Mesenchymal stem cell (in vitro differentiated cells and primary cell): ENCODE data around the gene PML.

ENCODE experiments used
- DNase-seq: peaks from one replicate; pipeline ENCODE4 v3.0.0-alpha.2; 2013
- H2AFZ ChIP-seq: one replicate; pipeline ENCODE4 v1.6.1; 2013; ENCODE audit warnings: low read depth, mild to moderate bottlenecking, control low read depth, inconsistent platforms, low read length, moderate library complexity
- H2AK5ac ChIP-seq: 2 replicates; pipeline ENCODE4 v1.6.1; 2013; ENCODE audit warnings: low read length, moderate library complexity, mild to moderate bottlenecking, inconsistent platforms; ENCODE audit not compliant: severe bottlenecking
- H2BK120ac ChIP-seq: one replicate; pipeline ENCODE4 v1.6.1; 2013; ENCODE audit warnings: low read depth, mild to moderate bottlenecking, inconsistent platforms, low read length, moderate library complexity
- H2BK12ac ChIP-seq, 2 experiments: one replicate each; pipeline ENCODE4 v1.6.1; 2013; ENCODE audit warnings: inconsistent platforms in 2 of 2, low read length in 2 of 2, mild to moderate bottlenecking in 2 of 2, moderate library complexity in 2 of 2, control low read depth in 1 of 2
- H2BK15ac ChIP-seq: one replicate; pipeline ENCODE4 v1.6.1; 2013; ENCODE audit warnings: mild to moderate bottlenecking, low read depth, inconsistent platforms; ENCODE audit not compliant: poor library complexity, severe bottlenecking
- H2BK5ac ChIP-seq: 2 replicates; pipeline ENCODE4 v1.6.1; 2013; ENCODE audit warnings: low read depth, mild to moderate bottlenecking, low read length, control low read depth, inconsistent platforms; ENCODE audit not compliant: poor library complexity, severe bottlenecking
- H3K14ac ChIP-seq, 2 experiments: one replicate each; pipeline ENCODE4 v1.6.1; 2013; ENCODE audit warnings: inconsistent platforms in 2 of 2, low read length in 2 of 2, control low read depth in 1 of 2, mild to moderate bottlenecking in 1 of 2, moderate library complexity in 1 of 2
- H3K18ac ChIP-seq, 2 experiments: one replicate each; pipeline ENCODE4 v1.6.1; 2013; ENCODE audit warnings: inconsistent platforms in 2 of 2, low read length in 2 of 2, control low read depth in 1 of 2, low read depth in 1 of 2, mild to moderate bottlenecking in 1 of 2
- H3K23ac ChIP-seq, 2 experiments: one replicate each; pipeline ENCODE4 v1.6.1; 2013; ENCODE audit warnings: inconsistent platforms in 2 of 2, low read length in 2 of 2, mild to moderate bottlenecking in 2 of 2, moderate library complexity in 2 of 2, control low read depth in 1 of 2
- H3K27ac ChIP-seq: 2 replicates; pipeline ENCODE4 v1.5.1; 2013; ENCODE audit warnings: mild to moderate bottlenecking, moderate library complexity, low read length, control low read depth, inconsistent platforms; ENCODE audit not compliant: poor library complexity, severe bottlenecking
- H3K27me3 ChIP-seq, 2 experiments: 2 replicates each; pipeline versions ENCODE4 v1.6.1 to v1.7.0; 2013; ENCODE audit warnings: low read length in 2 of 2, mild to moderate bottlenecking in 2 of 2, moderate library complexity in 2 of 2, control low read depth in 1 of 2, inconsistent platforms in 1 of 2; ENCODE audit not compliant: control insufficient read depth in 1 of 2, insufficient read depth in 1 of 2
- H3K36me3 ChIP-seq, 2 experiments: 2 replicates each; pipeline versions ENCODE4 v1.6.1 to v1.7.0; 2013; ENCODE audit warnings: low read length in 2 of 2, control low read depth in 1 of 2, inconsistent platforms in 1 of 2, low read depth in 1 of 2, mild to moderate bottlenecking in 1 of 2; ENCODE audit not compliant: insufficient read depth in 2 of 2, control insufficient read depth in 1 of 2
- H3K4ac ChIP-seq, 2 experiments: one replicate each; pipeline ENCODE4 v1.6.1; 2013; ENCODE audit warnings: inconsistent platforms in 2 of 2, low read length in 2 of 2, mild to moderate bottlenecking in 2 of 2, moderate library complexity in 2 of 2, control low read depth in 1 of 2, low read depth in 1 of 2
- H3K4me1 ChIP-seq: 2 replicates; pipeline ENCODE4 v1.6.1; 2013; ENCODE audit warnings: low read depth, low read length, control low read depth; ENCODE audit not compliant: control insufficient read depth, insufficient read depth
- H3K4me2 ChIP-seq: 2 replicates; pipeline ENCODE4 v1.6.1; 2013; ENCODE audit warnings: low read length, mild to moderate bottlenecking, inconsistent platforms; ENCODE audit not compliant: poor library complexity, severe bottlenecking
- H3K4me3 ChIP-seq, 2 experiments: 2 replicates each; pipeline versions ENCODE4 v1.5.1 to v1.7.0; 2013; ENCODE audit warnings: low read length in 2 of 2, mild to moderate bottlenecking in 2 of 2, control low read depth in 1 of 2, low read depth in 1 of 2; ENCODE audit not compliant: insufficient read depth in 1 of 2
- H3K79me1 ChIP-seq: replicated peaks from 2 replicates; pipeline ENCODE4 v1.6.1; 2013; ENCODE audit warnings: mild to moderate bottlenecking, control low read depth, low read length, inconsistent platforms; ENCODE audit not compliant: poor library complexity, severe bottlenecking
- H3K9ac ChIP-seq: 2 replicates; pipeline ENCODE4 v1.7.0; 2013; ENCODE audit warnings: mild to moderate bottlenecking, low read length, moderate library complexity
- H3K9me3 ChIP-seq: 2 replicates; pipeline ENCODE4 v1.7.0; 2013; ENCODE audit warnings: mild to moderate bottlenecking, low read length; ENCODE audit not compliant: control insufficient read depth
- H4K8ac ChIP-seq: one replicate; pipeline ENCODE4 v1.6.1; 2013; ENCODE audit warnings: inconsistent platforms, mild to moderate bottlenecking, low read length, moderate library complexity
- H4K91ac ChIP-seq: one replicate; pipeline ENCODE4 v1.6.1; 2013; ENCODE audit warnings: mild to moderate bottlenecking, low read length, inconsistent platforms
- WGBS: methylation state at CpG from one replicate; pipeline ENCODE4 v1.1.7; 2013; ENCODE audit warnings: mixed read lengths; 5-methylcytosine and 5-hydroxymethylcytosine counted together

The PML gene

DNA sequence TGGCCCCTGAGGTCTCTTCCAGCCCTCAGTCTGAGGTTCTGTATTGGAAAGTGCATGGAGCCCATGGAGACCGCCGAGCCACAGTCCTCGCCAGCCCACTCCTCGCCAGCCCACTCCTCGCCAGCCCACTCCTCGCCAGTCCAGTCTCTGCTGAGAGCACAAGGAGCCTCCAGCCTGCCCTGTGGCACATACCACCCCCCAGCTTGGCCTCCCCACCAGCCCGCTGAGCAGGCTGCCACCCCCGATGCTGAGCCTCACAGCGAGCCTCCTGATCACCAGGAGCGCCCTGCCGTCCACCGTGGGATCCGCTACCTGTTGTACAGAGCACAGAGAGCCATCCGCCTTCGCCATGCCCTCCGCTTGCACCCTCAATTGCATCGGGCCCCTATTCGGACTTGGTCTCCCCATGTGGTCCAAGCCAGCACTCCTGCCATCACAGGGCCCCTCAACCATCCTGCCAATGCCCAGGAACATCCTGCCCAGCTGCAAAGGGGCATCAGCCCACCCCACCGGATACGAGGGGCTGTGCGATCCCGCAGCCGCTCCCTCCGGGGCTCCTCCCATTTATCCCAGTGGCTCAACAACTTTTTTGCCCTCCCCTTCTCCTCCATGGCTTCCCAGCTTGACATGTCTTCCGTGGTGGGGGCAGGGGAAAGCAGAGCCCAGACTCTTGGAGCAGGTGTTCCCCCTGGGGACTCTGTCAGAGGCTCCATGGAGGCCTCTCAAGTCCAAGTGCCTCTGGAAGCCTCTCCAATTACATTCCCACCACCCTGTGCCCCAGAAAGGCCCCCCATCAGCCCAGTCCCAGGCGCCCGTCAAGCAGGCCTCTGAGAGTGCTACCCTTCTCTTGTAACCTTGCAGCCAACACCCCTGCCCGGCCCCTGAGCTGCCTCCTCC, 40.9 kb downstream of the PML start:
- no peak overlapping the region for H2BK15ac ChIP-seq
- no peak overlapping the region for H2AFZ ChIP-seq
- peaks cover 66 to 76% of the 10 kb centered on the region in 2 experiments for H3K36me3 ChIP-seq
- no peak overlapping the region for H3K4me3 ChIP-seq
- peaks cover 36% of the 10 kb centered on the region for H3K4me1 ChIP-seq
- H2BK12ac ChIP-seq: no peak overlapping the region
- H3K9ac ChIP-seq: no peak overlapping the region
- no peak overlapping the region for H2BK120ac ChIP-seq
- no peaks in the 10 kb centered on the region for H3K27me3 ChIP-seq
- no peak overlapping the region for H2AK5ac ChIP-seq
- no peaks in the 10 kb centered on the region for H3K9me3 ChIP-seq
- peaks cover 45% of the 10 kb centered on the region for H3K79me1 ChIP-seq
- no peak overlapping the region for H3K4ac ChIP-seq
- WGBS: 96% methylated on average over 28 of the region's 28 CpGs
- no peak overlapping the region for H3K23ac ChIP-seq
- H3K18ac ChIP-seq: no peak overlapping the region
- H3K14ac ChIP-seq: no peak overlapping the region
- no peak for DNase-seq
- no peak overlapping the region for H3K27ac ChIP-seq
- no peak overlapping the region for H2BK5ac ChIP-seq
- H4K91ac ChIP-seq: no peak overlapping the region
- H3K4me2 ChIP-seq: no peak overlapping the region
- no peak overlapping the region for H4K8ac ChIP-seq

DNA sequence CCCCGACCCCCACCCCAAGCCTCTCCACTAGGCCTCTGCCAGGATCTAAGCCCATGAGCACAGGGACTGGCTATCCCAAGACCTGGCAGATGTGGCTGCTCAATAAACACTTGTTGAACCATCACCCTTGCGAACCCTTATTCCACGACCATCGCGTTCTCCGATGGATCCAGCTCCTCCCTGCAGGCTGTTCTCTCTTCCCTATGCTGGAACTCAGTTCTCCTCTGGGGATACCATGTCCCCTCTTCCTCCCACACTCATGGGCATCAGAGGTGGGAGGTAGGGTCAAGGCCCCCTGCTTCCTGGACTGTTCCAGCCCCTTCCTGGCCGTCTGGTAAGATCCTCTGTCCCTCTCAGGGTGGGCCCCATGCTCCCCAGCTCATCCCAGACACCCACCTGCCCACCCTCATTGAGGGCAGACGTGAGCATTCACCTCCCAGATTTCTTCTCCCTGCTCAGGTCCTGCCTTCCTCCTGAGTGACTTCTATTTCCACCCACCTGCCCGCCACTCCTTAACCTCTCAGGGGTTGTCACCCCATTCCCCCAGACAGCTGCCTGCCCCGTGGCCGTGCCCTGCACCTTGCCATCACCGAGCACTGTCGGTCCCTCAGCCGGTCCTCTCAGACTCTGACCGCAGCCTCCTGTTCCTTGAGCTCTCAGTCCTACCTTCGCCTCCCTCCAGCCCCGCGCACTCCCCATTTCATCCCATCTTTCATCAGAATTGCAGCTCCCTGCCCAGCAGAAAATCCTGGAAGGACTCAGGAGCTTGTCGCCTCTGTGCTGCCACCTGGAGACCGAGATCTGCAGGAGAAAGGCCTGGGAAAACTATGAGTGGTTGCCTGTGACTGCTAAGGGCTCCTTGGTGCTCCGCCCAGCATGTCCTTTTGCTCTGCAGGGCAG, 42.0 kb downstream of the PML start:
- Histone ChIP-seq H2AK5ac (no peak overlapping the region), H3K4me2 (no peak overlapping the region), H3K27ac (no peak overlapping the region), H2BK120ac (no peak overlapping the region), H4K8ac (no peak overlapping the region), H3K14ac (peak overlapping the region in 1 of 2 experiments; percentile 26), H2BK15ac (no peak overlapping the region), H2AFZ (no peak overlapping the region), H3K36me3 (peaks cover 69 to 70% of the 10 kb centered on the region in 2 experiments), H3K9me3 (no peaks in the 10 kb centered on the region), H3K27me3 (no peaks in the 10 kb centered on the region), H3K9ac (no peak overlapping the region), H3K4ac (no peak overlapping the region), H3K4me1 (peaks cover 42% of the 10 kb centered on the region), H3K18ac (no peak overlapping the region), H4K91ac (no peak overlapping the region), H2BK12ac (peak overlapping the region in 1 of 2 experiments; percentile 77), H3K79me1 (peaks cover 39% of the 10 kb centered on the region), H2BK5ac (no peak overlapping the region), H3K23ac (no peak overlapping the region), H3K4me3 (no peak overlapping the region)
- WGBS: 69% methylated on average over 21 of the region's 21 CpGs
- DNase-seq: peak; percentile 77

DNA sequence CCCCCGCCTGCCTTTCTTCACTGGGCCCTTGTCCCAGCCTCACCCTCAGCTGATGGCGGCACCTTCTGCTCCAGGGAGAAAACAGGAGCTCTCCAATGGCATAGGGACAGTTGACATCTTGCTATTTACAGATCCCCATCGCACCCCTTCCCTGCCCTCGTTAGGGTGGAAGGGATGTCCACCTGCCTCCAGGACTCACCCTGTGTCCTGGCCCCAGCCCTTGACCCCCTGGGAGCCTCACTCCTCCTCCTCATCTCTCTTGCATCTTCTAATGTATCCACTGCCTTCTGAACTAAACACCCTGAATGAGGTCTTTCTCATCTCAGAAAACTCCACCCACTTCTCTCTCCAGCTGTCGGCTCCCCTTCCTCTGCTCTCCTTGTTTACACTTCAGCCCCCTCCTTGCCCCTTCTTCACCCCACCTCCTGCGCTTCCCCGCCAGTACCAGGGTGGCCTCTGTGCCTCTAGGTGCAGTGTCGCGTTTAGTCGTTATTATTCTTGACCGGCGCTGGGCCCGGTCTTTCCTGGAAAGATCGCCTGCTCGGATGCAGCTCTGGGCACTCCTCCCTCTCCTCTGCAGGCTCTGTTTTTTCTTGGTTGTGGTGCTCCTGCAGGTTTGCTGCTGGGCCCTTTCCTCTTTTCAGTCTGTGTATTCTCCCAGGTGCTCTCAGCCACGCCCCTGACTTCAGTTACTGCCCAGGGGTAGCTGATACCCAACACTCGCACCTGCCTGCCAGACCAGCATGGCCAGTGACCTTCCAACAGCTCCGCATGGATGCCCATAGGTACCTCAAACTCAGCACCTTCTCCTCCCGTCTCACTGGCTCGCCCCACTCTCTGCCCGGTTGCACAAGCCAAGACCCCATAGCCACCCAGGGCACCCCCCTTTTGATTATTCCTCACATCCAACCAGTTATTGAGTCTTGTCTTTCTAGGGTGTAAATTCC, 42.9 kb downstream of the PML start:
- H2AFZ ChIP-seq: no peak overlapping the region
- H3K27me3 ChIP-seq: no peaks in the 10 kb centered on the region
- H3K18ac ChIP-seq: no peak overlapping the region
- H2BK12ac ChIP-seq: peak overlapping the region in 1 of 2 experiments; percentile 42
- H4K91ac ChIP-seq: no peak overlapping the region
- DNase-seq: no peak
- H4K8ac ChIP-seq: no peak overlapping the region
- no peak overlapping the region for H3K4ac ChIP-seq
- no peak overlapping the region for H3K4me2 ChIP-seq
- no peak overlapping the region for H2BK5ac ChIP-seq
- no peak overlapping the region for H3K23ac ChIP-seq
- no peak overlapping the region for H2BK120ac ChIP-seq
- H2AK5ac ChIP-seq: peak overlapping the region; percentile 25
- H3K4me3 ChIP-seq: no peak overlapping the region
- peak overlapping the region; percentile 45 for H3K9ac ChIP-seq
- peaks cover 38% of the 10 kb centered on the region for H3K79me1 ChIP-seq
- H3K14ac ChIP-seq: no peak overlapping the region
- no peaks in the 10 kb centered on the region for H3K9me3 ChIP-seq
- peak overlapping the region; percentile 65 for H2BK15ac ChIP-seq
- H3K4me1 ChIP-seq: peaks cover 42% of the 10 kb centered on the region
- H3K36me3 ChIP-seq: peaks cover 70 to 71% of the 10 kb centered on the region in 2 experiments
- 87% methylated on average over 20 of the region's 21 CpGs for WGBS
- no peak overlapping the region for H3K27ac ChIP-seq
